ENCODE data around the gene SLC25A46.
"Not testable (repeated sequence)": the region's sequence is repeated elsewhere in the genome, so short reads cannot be mapped to it uniquely, and the experiment has no call there.

The SLC25A46 gene

DNA sequence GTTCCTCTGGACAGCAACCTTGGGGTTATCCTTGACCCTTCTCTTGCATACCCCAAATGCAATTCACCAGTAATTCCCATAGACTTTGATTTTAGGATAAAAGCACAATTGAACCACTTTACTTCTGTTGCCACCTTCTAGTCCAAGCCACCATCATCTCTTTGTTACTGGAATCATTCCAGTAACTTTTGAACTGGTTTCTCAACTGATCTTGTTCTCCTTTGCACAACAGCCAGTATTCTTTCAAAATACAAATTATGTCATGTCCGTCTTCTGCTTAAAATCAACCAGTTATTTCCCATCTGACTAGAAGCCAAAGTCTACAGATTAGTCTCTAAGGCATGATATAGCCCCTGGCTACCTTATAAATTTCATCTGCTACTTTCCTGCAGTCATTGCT is 21.4 kb downstream of the SLC25A46 start:
- H3K4me3 ChIP-seq (ENCODE audit: low read length) = no peak overlapping the region
- TF ChIP-seq, protein P1, sequence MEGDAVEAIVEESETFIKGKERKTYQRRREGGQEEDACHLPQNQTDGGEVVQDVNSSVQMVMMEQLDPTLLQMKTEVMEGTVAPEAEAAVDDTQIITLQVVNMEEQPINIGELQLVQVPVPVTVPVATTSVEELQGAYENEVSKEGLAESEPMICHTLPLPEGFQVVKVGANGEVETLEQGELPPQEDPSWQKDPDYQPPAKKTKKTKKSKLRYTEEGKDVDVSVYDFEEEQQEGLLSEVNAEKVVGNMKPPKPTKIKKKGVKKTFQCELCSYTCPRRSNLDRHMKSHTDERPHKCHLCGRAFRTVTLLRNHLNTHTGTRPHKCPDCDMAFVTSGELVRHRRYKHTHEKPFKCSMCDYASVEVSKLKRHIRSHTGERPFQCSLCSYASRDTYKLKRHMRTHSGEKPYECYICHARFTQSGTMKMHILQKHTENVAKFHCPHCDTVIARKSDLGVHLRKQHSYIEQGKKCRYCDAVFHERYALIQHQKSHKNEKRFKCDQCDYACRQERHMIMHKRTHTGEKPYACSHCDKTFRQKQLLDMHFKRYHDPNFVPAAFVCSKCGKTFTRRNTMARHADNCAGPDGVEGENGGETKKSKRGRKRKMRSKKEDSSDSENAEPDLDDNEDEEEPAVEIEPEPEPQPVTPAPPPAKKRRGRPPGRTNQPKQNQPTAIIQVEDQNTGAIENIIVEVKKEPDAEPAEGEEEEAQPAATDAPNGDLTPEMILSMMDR (conservative IDR thresholded peaks at IDR 0.05; ENCODE audit: low read length) = no peak
- no peak for DNase-seq (ENCODE audit: low read depth)

DNA sequence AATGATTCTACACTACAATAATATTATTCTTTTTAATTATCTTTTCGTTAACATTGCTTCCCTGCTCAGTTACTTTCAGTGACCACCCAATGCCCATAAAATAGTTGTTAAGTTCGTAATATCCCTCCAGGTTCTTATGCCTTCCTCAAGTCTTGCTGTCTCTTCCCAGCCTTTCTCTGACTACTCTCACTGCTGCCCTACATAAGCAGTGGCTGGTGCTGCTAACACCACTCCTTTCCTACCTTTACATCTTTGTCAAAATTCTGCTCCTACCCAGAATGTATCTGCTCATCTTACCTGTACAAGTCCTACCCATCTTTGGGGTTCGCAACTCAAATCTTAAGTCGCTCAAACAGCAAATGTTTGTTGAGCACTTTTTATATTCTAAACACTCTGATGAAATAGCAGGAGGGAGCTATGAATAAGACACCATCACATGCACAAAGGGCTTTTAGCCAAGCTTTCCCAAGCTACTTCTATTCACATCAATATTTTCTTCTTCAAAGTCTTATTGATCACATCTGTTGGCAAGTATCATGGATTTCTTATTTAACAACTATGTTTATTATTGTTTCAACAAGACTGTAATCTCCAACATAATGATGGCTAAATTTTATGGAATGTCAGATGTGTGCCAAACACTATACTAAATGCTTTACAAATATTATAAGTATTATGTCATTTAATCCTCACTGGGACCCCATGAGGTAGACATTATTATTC is 29.5 kb downstream of the SLC25A46 start:
- TF ChIP-seq, protein P1 (conservative IDR thresholded peaks at IDR 0.05; ENCODE audit: low read length) = no peak
- DNase-seq (ENCODE audit: low read depth) = peak; percentile 78
- H3K4me3 ChIP-seq (ENCODE audit: low read length) = no peak overlapping the region

DNA sequence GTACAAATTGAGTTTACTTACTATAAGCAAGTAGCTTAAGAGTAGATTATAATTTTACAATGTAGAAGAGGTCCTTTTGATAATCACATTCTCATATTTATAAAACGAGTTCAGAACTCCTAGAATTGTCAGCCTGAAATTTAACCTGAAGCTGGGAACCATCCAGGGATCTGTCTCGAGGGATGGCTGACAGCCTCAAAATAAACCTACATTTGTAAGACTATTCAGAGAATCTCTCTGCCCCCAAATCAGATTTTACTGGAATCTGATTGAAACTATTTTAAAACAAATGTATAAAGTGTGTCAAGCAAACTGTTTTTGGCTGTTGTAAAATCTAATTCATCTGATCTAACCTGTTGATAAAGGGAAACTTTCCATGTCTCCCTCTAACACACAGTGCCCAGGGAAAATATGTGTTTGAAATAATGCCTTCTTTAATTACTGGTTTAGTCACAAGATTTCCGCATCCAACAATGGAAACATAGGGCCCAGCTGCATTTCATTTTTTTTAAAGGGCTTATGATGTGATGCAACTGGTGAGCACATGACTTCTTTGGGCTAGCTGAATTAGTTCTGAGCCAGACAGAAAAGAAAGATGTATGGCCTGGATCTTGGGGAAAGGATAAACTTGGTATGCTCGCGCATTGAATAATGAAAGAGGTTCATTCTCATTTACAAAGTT is 30.3 kb downstream of the SLC25A46 start:
- H3K4me3 ChIP-seq (ENCODE audit: low read length) = no peak overlapping the region
- TF ChIP-seq, protein P1 (conservative IDR thresholded peaks at IDR 0.05; ENCODE audit: low read length) = no peak
- DNase-seq (ENCODE audit: low read depth) = peak; percentile 89

DNA sequence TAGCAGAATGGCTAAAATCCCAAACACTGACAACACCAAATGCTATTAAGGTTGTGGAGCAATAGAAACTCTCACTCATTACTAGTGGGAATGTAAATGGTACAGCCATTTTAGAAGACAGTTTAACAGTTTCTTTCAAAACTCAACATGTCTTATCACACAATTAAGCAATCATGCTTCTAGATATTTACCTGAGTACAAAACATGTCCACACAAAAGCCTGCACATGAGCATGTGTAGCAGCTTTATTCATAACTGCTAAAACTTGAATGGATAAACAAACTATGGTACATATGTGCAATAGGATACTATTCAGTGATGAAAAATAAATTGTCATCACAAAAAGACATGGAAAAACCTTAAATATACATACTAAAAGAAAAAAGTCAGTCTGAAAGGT is 31.5 kb downstream of the SLC25A46 start:
- TF ChIP-seq, protein P1 (conservative IDR thresholded peaks at IDR 0.05; ENCODE audit: low read length) = no peak
- DNase-seq (ENCODE audit: low read depth) = no peak
- H3K4me3 ChIP-seq (ENCODE audit: low read length) = no peak overlapping the region

DNA sequence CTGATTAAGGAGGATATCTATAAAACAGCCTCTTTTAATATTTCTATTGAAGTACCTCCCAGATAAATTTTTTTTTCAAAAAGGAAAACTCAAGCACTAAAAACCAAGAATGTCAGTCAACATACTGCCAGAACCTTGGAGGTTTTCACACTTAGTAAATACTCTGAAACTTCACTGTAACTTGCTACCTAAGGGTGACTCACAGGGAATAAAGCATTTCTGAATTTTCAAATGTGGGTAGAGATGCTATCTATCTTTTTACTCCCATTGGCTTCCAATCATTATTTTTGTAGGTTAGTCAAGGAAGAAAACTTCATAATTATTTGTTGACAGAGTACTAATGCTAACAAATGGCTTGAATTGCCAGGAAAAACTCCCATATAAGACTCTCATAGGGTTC is 46.1 kb downstream of the SLC25A46 start:
- no peak overlapping the region for H3K4me3 ChIP-seq (ENCODE audit: low read length)
- no peak for DNase-seq (ENCODE audit: low read depth)
- TF ChIP-seq, protein P1 (conservative IDR thresholded peaks at IDR 0.05; ENCODE audit: low read length) = no peak

DNA sequence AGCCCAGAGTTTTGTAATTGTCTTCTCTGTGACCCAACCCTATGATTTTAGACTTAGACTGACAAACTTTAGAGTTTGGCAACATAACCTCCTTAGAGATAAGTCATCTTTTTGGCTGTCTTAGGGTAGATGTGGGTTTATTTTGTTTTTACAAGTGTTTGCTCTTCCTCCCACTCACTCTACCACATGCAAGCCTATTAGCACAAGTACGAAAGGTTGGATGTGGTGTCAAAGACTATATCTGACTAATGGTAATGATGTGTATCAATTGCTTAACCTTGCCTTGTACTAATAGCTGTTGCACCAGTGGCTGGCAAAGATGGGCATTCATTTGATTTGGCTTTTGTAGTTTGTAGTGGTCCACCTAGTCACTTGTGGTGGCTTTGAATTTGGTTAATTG is 46.5 kb downstream of the SLC25A46 start:
- H3K4me3 ChIP-seq (ENCODE audit: low read length) = no peak overlapping the region
- TF ChIP-seq, protein P1 (conservative IDR thresholded peaks at IDR 0.05; ENCODE audit: low read length) = no peak
- DNase-seq (ENCODE audit: low read depth) = no peak

DNA sequence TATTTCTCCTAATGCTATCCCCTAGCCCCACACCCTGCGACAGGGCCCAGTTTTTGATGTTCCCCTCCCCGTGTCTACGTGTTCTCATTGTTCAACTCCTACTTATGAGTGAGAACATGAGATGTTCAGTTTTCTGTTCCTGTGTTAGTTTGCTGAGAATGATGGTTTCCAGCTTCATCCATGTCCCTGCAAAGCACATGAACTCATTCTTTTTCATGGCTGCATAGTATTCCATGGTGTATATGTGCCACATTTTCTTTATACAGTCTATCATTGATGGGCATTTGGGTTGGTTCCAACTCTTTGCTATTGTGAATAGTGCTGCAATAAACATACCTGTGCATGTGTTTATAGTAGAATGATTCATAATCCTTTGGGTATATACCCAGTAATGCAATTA is 49.2 kb downstream of the SLC25A46 start:
- DNase-seq (ENCODE audit: low read depth); H3K4me3 ChIP-seq (ENCODE audit: low read length): not testable (repeated sequence)
